Measurements from ENCODE around the gene AMPD2. TPM values are rescaled to one million over a fixed set of nuclear protein-coding genes. Genes with fewer than 3 reads are reported as not detected.

AMPD2 gene
- total and polyA plus RNA-seq, 5 experiments from 2014 or later, result 21.9 to 76.0 (median 33.9) TPM

- POLR2A ChIA-PET, result interaction anchor here (0.5 kb wide), 1 partner anchor 77 kb away, joined by 3 read pairs; the partner anchor contains the start of gene GNAI3
- H3K4me1 Mint-ChIP-seq, result peaks cover 33 to 49% (median 45%) of the 10 kb centered on the region in 4 donors
- peak overlapping the region; percentile 37 to 88 (median 76) for H3K27ac Mint-ChIP-seq
- no peaks in the 10 kb centered on the region for H3K9me3 Mint-ChIP-seq
- ATAC-seq, result no peak
- no peak for DNase-seq
- peak overlapping the region in 4 of 10 donors; percentile 6 to 48 (median 32) for H3K4me3 Mint-ChIP-seq
- H3K36me3 Mint-ChIP-seq, result peaks cover 0 to 41% (median 10%) of the 10 kb centered on the region in 3 donors
- H3K27me3 Mint-ChIP-seq, result no peaks in the 10 kb centered on the region
Measured at GRCh38 chr1:109625601-109626560, 6.2 kb downstream of the AMPD2 start.

GRCh38 chr1:109626682-109627408, 7.2 kb downstream of the AMPD2 start:
- POLR2A ChIA-PET, result no interaction called here
- H3K27ac Mint-ChIP-seq, result peak overlapping the region in 2 of 10 donors; percentile 51 to 63
- H3K4me3 Mint-ChIP-seq, result no peak overlapping the region
- peaks cover 30 to 43% (median 37%) of the 10 kb centered on the region in 4 donors for H3K4me1 Mint-ChIP-seq
- ATAC-seq (no peak), DNase-seq (no peak)
- no peaks in the 10 kb centered on the region for H3K27me3 Mint-ChIP-seq
- H3K36me3 Mint-ChIP-seq, result peaks cover 0 to 50% (median 10%) of the 10 kb centered on the region in 3 donors
- H3K9me3 Mint-ChIP-seq, result no peaks in the 10 kb centered on the region

GRCh38 chr1:109627692-109628399, 8.2 kb downstream of the AMPD2 start:
- no peaks in the 10 kb centered on the region for H3K9me3 Mint-ChIP-seq
- peak overlapping the region in 2 of 10 donors; percentile 4 to 63 for H3K27ac Mint-ChIP-seq
- no peak overlapping the region for H3K4me3 Mint-ChIP-seq
- H3K36me3 Mint-ChIP-seq, result peaks cover 0 to 57% (median 10%) of the 10 kb centered on the region in 3 donors
- ATAC-seq, result no peak
- POLR2A ChIA-PET, result no interaction called here
- H3K27me3 Mint-ChIP-seq, result no peaks in the 10 kb centered on the region
- H3K4me1 Mint-ChIP-seq, result peaks cover 20 to 33% (median 27%) of the 10 kb centered on the region in 4 donors
- no peak for DNase-seq

GRCh38 chr1:109628540-109629321, 9.1 kb downstream of the AMPD2 start:
- H3K4me1 Mint-ChIP-seq, result peaks cover 14 to 24% (median 18%) of the 10 kb centered on the region in 4 donors
- no peaks in the 10 kb centered on the region for H3K27me3 Mint-ChIP-seq
- peak overlapping the region in 2 of 10 donors; percentile 20 to 73 for H3K27ac Mint-ChIP-seq
- no peak overlapping the region for H3K4me3 Mint-ChIP-seq
- ATAC-seq, result no peak
- H3K36me3 Mint-ChIP-seq, result peaks cover 0 to 59% (median 10%) of the 10 kb centered on the region in 3 donors
- POLR2A ChIA-PET, result no interaction called here
- no peak for DNase-seq
- no peaks in the 10 kb centered on the region for H3K9me3 Mint-ChIP-seq

- peak overlapping the region in 3 of 10 donors; percentile 5 to 73 (median 20) for H3K27ac Mint-ChIP-seq
- H3K4me3 Mint-ChIP-seq, result no peak overlapping the region
- no peaks in the 10 kb centered on the region for H3K27me3 Mint-ChIP-seq
- DNase-seq (no peak), ATAC-seq (no peak)
- no peaks in the 10 kb centered on the region for H3K9me3 Mint-ChIP-seq
- POLR2A ChIA-PET, result no interaction called here
- peaks cover 11 to 20% (median 16%) of the 10 kb centered on the region in 4 donors for H3K4me1 Mint-ChIP-seq
- H3K36me3 Mint-ChIP-seq, result peaks cover 0 to 59% (median 10%) of the 10 kb centered on the region in 3 donors
Measured at GRCh38 chr1:109629372-109630030, 9.9 kb downstream of the AMPD2 start.

- peaks cover 13 to 21% (median 15%) of the 10 kb centered on the region in 4 donors for H3K4me1 Mint-ChIP-seq
- peaks cover 0 to 58% (median 10%) of the 10 kb centered on the region in 3 donors for H3K36me3 Mint-ChIP-seq
- DNase-seq (peak in 6 of 10 donors; percentile 36 to 77 (median 44)), ATAC-seq (peak; percentile 21 to 22)
- H3K4me3 Mint-ChIP-seq, result no peak overlapping the region
- no peaks in the 10 kb centered on the region for H3K9me3 Mint-ChIP-seq
- peak overlapping the region in 2 of 10 donors; percentile 5 to 86 for H3K27ac Mint-ChIP-seq
- POLR2A ChIA-PET, result interaction anchor here (1.0 to 2.3 kb wide), 3 partner anchors 10 to 84 kb away, joined by 3 to 12 read pairs (median 6); partner anchors contain the start of gene GNAI3
- H3K27me3 Mint-ChIP-seq, result no peaks in the 10 kb centered on the region
Measured at GRCh38 chr1:109630081-109630897, 10.7 kb downstream of the AMPD2 start.

- H3K27me3 Mint-ChIP-seq, result no peaks in the 10 kb centered on the region
- no peak overlapping the region for H3K4me3 Mint-ChIP-seq
- ATAC-seq (no peak), DNase-seq (no peak)
- POLR2A ChIA-PET, result interaction anchor here (0.5 to 2.3 kb wide), 5 partner anchors 9 to 1667 kb away, joined by 3 to 12 read pairs (median 5); partner anchors contain the start of gene GNAI3
- H3K36me3 Mint-ChIP-seq, result peaks cover 0 to 53% (median 7%) of the 10 kb centered on the region in 3 donors
- peaks cover 9 to 18% (median 13%) of the 10 kb centered on the region in 4 donors for H3K4me1 Mint-ChIP-seq
- peak overlapping the region in 2 of 10 donors; percentile 79 to 88 for H3K27ac Mint-ChIP-seq
- H3K9me3 Mint-ChIP-seq, result no peaks in the 10 kb centered on the region
Measured at GRCh38 chr1:109630898-109631512, 11.4 kb downstream of the AMPD2 start.

GRCh38 chr1:109631513-109632505, 12.2 kb downstream of the AMPD2 start:
- peaks cover 0 to 47% (median 6%) of the 10 kb centered on the region in 3 donors for H3K36me3 Mint-ChIP-seq
- H3K4me3 Mint-ChIP-seq, result no peak overlapping the region
- H3K9me3 Mint-ChIP-seq, result no peaks in the 10 kb centered on the region
- H3K27me3 Mint-ChIP-seq, result no peaks in the 10 kb centered on the region
- peak overlapping the region in 7 of 10 donors; percentile 18 to 84 (median 48) for H3K27ac Mint-ChIP-seq
- H3K4me1 Mint-ChIP-seq, result peaks cover 6 to 19% (median 13%) of the 10 kb centered on the region in 4 donors
- DNase-seq, result no peak
- POLR2A ChIA-PET, result interaction anchor here (0.5 to 2.3 kb wide), 3 partner anchors 84 to 1666 kb away, joined by 3 to 12 read pairs (median 5); partner anchors contain the start of gene GNAI3
- ATAC-seq, result no peak

GRCh38 chr1:109632671-109633346, 13.2 kb downstream of the AMPD2 start:
- DNase-seq (no peak), ATAC-seq (no peak)
- no peaks in the 10 kb centered on the region for H3K27me3 Mint-ChIP-seq
- POLR2A ChIA-PET, result interaction anchor here (0.6 kb wide), 1 partner anchor 239 kb away, joined by 3 read pairs; no protein-coding TSS in a partner anchor
- H3K4me1 Mint-ChIP-seq, result peaks cover 6 to 16% (median 13%) of the 10 kb centered on the region in 4 donors
- H3K4me3 Mint-ChIP-seq, result no peak overlapping the region
- peak overlapping the region in 1 of 10 donors; percentile 31 for H3K27ac Mint-ChIP-seq
- peaks cover 0 to 41% (median 2%) of the 10 kb centered on the region in 3 donors for H3K36me3 Mint-ChIP-seq
- no peaks in the 10 kb centered on the region for H3K9me3 Mint-ChIP-seq

Measured in naive thymus-derived CD8-positive, alpha-beta T cell (primary cell).